ENCODE measurements around the gene ITIH4.

The ITIH4 gene

GRCh38 chr3:52874160-52874701, 43.8 kb upstream of the ITIH4 start:
- POLR2A ChIA-PET: interaction anchor here (0.6 kb wide), 1 partner anchor 20 kb away, joined by 4 read pairs; no protein-coding TSS in a partner anchor

GRCh38 chr3:52873433-52874159, 43.1 kb upstream of the ITIH4 start:
- ChIA-PET CTCF (interaction anchor here (0.8 to 1.2 kb wide), 2 partner anchors 12 to 60 kb away, joined by 3 read pairs; no protein-coding TSS in a partner anchor), POLR2A (interaction anchor here (0.6 kb wide), 1 partner anchor 20 kb away, joined by 4 read pairs; no protein-coding TSS in a partner anchor)
- H3K4me3 ChIP-seq (ENCODE audit: low read depth, low read length): no peak overlapping the region
- no peak for DNase-seq (ENCODE audit: low read depth, low spot score)
- no peak for TF ChIP-seq CTCF (IDR thresholded peaks at IDR 0.05; ENCODE audit: insufficient read depth, low read length, missing control alignments)

More at GRCh38 chr3:52874160-52874701, 43.8 kb upstream of the ITIH4 start:
- H3K4me3 ChIP-seq (ENCODE audit: low read depth, low read length): no peak overlapping the region
- CTCF ChIA-PET: interaction anchor here (0.8 kb wide), 1 partner anchor 60 kb away, joined by 3 read pairs; no protein-coding TSS in a partner anchor
- no peak for DNase-seq (ENCODE audit: low read depth, low spot score)
- no peak for TF ChIP-seq CTCF (IDR thresholded peaks at IDR 0.05; ENCODE audit: insufficient read depth, low read length, missing control alignments)

- POLR2A ChIA-PET: no interaction called here
- CTCF ChIA-PET: interaction anchor here (1.2 kb wide), 1 partner anchor 11 kb away, joined by 3 read pairs; no protein-coding TSS in a partner anchor
Measured at GRCh38 chr3:52872245-52872644, 41.8 kb upstream of the ITIH4 start.

GRCh38 chr3:52871761-52872160, 41.3 kb upstream of the ITIH4 start:
- no peak for TF ChIP-seq CTCF (IDR thresholded peaks at IDR 0.05; ENCODE audit: insufficient read depth, low read length, missing control alignments)
- H3K4me3 ChIP-seq (ENCODE audit: low read depth, low read length): no peak overlapping the region
- DNase-seq (ENCODE audit: low read depth, low spot score): no peak
- ChIA-PET POLR2A (no interaction called here), CTCF (no interaction called here)

More at GRCh38 chr3:52872245-52872644, 41.8 kb upstream of the ITIH4 start:
- DNase-seq (ENCODE audit: low read depth, low spot score): no peak
- H3K4me3 ChIP-seq (ENCODE audit: low read depth, low read length): no peak overlapping the region
- no peak for TF ChIP-seq CTCF (IDR thresholded peaks at IDR 0.05; ENCODE audit: insufficient read depth, low read length, missing control alignments)

DNA sequence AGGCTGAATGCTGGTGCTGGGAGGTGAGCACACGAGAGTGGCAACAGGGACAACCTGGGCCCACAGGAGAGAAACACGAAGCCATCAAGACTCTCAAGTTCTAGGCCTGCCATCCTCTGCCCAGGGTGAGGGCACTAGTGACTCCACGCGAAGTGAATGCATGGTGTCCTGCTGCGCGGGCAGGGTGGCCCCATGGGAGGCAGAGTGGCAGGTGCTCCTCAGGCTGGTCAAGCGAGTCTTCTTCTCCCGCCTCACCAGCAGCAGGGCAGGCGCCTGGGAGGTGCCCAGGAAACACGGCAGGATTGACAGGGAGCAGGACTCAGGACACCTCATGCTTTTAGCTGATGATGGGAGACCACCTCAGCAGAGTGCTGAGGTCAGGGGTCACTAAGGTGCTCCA, 40.0 kb upstream of the ITIH4 start:
- no peak for TF ChIP-seq CTCF (IDR thresholded peaks at IDR 0.05; ENCODE audit: insufficient read depth, low read length, missing control alignments)
- POLR2A ChIA-PET: no interaction called here
- CTCF ChIA-PET: no interaction called here
- DNase-seq (ENCODE audit: low read depth, low spot score): no peak
- no peak overlapping the region for H3K4me3 ChIP-seq (ENCODE audit: low read depth, low read length)

GRCh38 chr3:52866427-52866826, 36.0 kb upstream of the ITIH4 start:
- TF ChIP-seq CTCF (IDR thresholded peaks at IDR 0.05; ENCODE audit: insufficient read depth, low read length, missing control alignments): no peak
- no peak for DNase-seq (ENCODE audit: low read depth, low spot score)
- no peak overlapping the region for H3K4me3 ChIP-seq (ENCODE audit: low read depth, low read length)
- CTCF ChIA-PET: no interaction called here
- POLR2A ChIA-PET: no interaction called here
